H9 (cell line): ENCODE data around the gene ALDH3A2. TPM values are rescaled to one million over a fixed set of nuclear protein-coding genes. Genes with fewer than 3 reads are reported as not detected.

Experiments
- DNase-seq: peaks from one replicate; pipeline ENCODE4 v3.0.0-alpha.2; 2017
- H2AFZ ChIP-seq: one replicate; pipeline ENCODE4 v1.6.1; 2013; ENCODE audit warnings: mild to moderate bottlenecking, low read length, control low read depth, moderate library complexity
- H2AK5ac ChIP-seq: 2 replicates; pipeline ENCODE4 v1.6.1; 2013; ENCODE audit warnings: low read length, control low read depth, mixed read lengths; ENCODE audit not compliant: insufficient read length
- H2BK120ac ChIP-seq: one replicate; pipeline ENCODE4 v1.6.1; 2013; ENCODE audit warnings: low read depth, mild to moderate bottlenecking, low read length, control low read depth, inconsistent platforms; ENCODE audit not compliant: poor library complexity, severe bottlenecking
- H2BK12ac ChIP-seq: 2 replicates; pipeline ENCODE4 v1.6.1; 2013; ENCODE audit warnings: low read length, control low read depth, mixed read lengths, low read depth; ENCODE audit not compliant: insufficient read length
- H2BK15ac ChIP-seq: 2 replicates; pipeline ENCODE4 v1.6.1; 2013; ENCODE audit warnings: low read depth, low read length, control low read depth
- H2BK20ac ChIP-seq: one replicate; pipeline ENCODE4 v1.6.1; 2013; ENCODE audit warnings: low read depth, mild to moderate bottlenecking, low read length, control low read depth, inconsistent platforms; ENCODE audit not compliant: poor library complexity, severe bottlenecking
- H2BK5ac ChIP-seq: 2 replicates; pipeline ENCODE4 v1.6.1; 2013; ENCODE audit warnings: low read length, control low read depth, mixed read lengths; ENCODE audit not compliant: insufficient read length
- H3K14ac ChIP-seq: 2 replicates; pipeline ENCODE4 v1.6.1; 2013; ENCODE audit warnings: low read length, control low read depth; ENCODE audit not compliant: insufficient read depth
- H3K18ac ChIP-seq: 2 replicates; pipeline ENCODE4 v1.6.1; 2013; ENCODE audit warnings: low read depth, mild to moderate bottlenecking, mixed read lengths, low read length, control low read depth; ENCODE audit not compliant: insufficient read length
- H3K23ac ChIP-seq: 2 replicates; pipeline ENCODE4 v1.6.1; 2013; ENCODE audit warnings: low read length, control low read depth, mixed read lengths, low read depth; ENCODE audit not compliant: insufficient read length
- H3K23me2 ChIP-seq: 2 replicates; pipeline ENCODE4 v1.6.1; 2013; ENCODE audit warnings: low read depth, mild to moderate bottlenecking, mixed read lengths, low read length, control low read depth; ENCODE audit not compliant: insufficient read length, poor library complexity, severe bottlenecking
- H3K27ac ChIP-seq: 2 replicates; pipeline ENCODE4 v1.5.1; 2013; ENCODE audit warnings: low read length, control low read depth, mixed read lengths, low read depth; ENCODE audit not compliant: insufficient read length
- H3K27me3 ChIP-seq: 2 replicates; pipeline ENCODE4 v1.6.1; 2013; ENCODE audit warnings: low read length, control low read depth, inconsistent platforms; ENCODE audit not compliant: insufficient read depth
- H3K4ac ChIP-seq: 2 replicates; pipeline ENCODE4 v1.6.1; 2013; ENCODE audit warnings: low read depth, mild to moderate bottlenecking, control low read depth, inconsistent platforms, low read length, moderate library complexity
- H3K4me1 ChIP-seq: 2 replicates; pipeline ENCODE4 v1.6.1; 2013; ENCODE audit warnings: low read length, control low read depth, inconsistent platforms; ENCODE audit not compliant: insufficient read depth
- H3K4me2 ChIP-seq: 2 replicates; pipeline ENCODE4 v1.6.1; 2013; ENCODE audit warnings: low read length, control low read depth, mixed read lengths; ENCODE audit not compliant: insufficient read length, insufficient read depth
- H3K56ac ChIP-seq: 2 replicates; pipeline ENCODE4 v1.6.1; 2013; ENCODE audit warnings: low read depth, mild to moderate bottlenecking, mixed read lengths, low read length, control low read depth; ENCODE audit not compliant: insufficient read length
- H3K79me1 ChIP-seq: 2 replicates; pipeline ENCODE4 v1.6.1; 2013; ENCODE audit warnings: low read depth, mild to moderate bottlenecking, moderate library complexity, low read length, control low read depth, inconsistent platforms; ENCODE audit not compliant: insufficient read depth, poor library complexity, severe bottlenecking
- H3K79me2 ChIP-seq: 2 replicates; pipeline ENCODE4 v1.6.1; 2013; ENCODE audit warnings: low read length, control low read depth, inconsistent platforms; ENCODE audit not compliant: insufficient read depth
- H3K9ac ChIP-seq: 2 replicates; pipeline ENCODE4 v1.6.1; 2013; ENCODE audit warnings: low read length, control low read depth, mixed read lengths; ENCODE audit not compliant: insufficient read length; ENCODE audit errors: extremely low read depth
- H3K9me3 ChIP-seq: one replicate; pipeline ENCODE4 v1.6.1; 2013; ENCODE audit warnings: low read depth, low read length, inconsistent platforms; ENCODE audit not compliant: control insufficient read depth
- H3T11ph ChIP-seq: one replicate; pipeline ENCODE4 v1.6.1; 2013; ENCODE audit warnings: mild to moderate bottlenecking, low read length, control low read depth, inconsistent platforms
- H4K20me1 ChIP-seq: one replicate; pipeline ENCODE4 v1.6.1; 2013; ENCODE audit not compliant: control insufficient read depth, insufficient read length, insufficient read depth
- H4K5ac ChIP-seq: 2 replicates; pipeline ENCODE4 v1.6.1; 2013; ENCODE audit warnings: low read depth, mild to moderate bottlenecking, mixed read lengths, low read length, control low read depth; ENCODE audit not compliant: insufficient read length
- H4K8ac ChIP-seq: replicated peaks from 2 replicates; pipeline ENCODE4 v1.6.1; 2013; ENCODE audit warnings: low read length, control low read depth, mixed read lengths, low read depth; ENCODE audit not compliant: insufficient read length
- H4K91ac ChIP-seq: 2 replicates; pipeline ENCODE4 v1.6.1; 2013; ENCODE audit warnings: low read depth, mild to moderate bottlenecking, moderate library complexity, mixed read lengths, low read length, control low read depth; ENCODE audit not compliant: insufficient read length
- H3K27ac Mint-ChIP-seq, 3 experiments: 2 replicates in 2 of 3; 3 replicates in 1 of 3; pipeline ENCODE4 v1.8.0; 2020 to 2021; ENCODE audit warnings: mixed read lengths in 3 of 3, mild to moderate bottlenecking in 1 of 3, moderate library complexity in 1 of 3
- H3K27me3 Mint-ChIP-seq: 2 replicates; pipeline ENCODE4 v1.8.0; 2021; ENCODE audit warnings: low read depth, mild to moderate bottlenecking, moderate library complexity, mixed read lengths
- H3K36me3 Mint-ChIP-seq, 3 experiments: 2 replicates in 2 of 3; 3 replicates in 1 of 3; pipeline ENCODE4 v1.8.0; 2020 to 2021; ENCODE audit warnings: low read depth in 3 of 3, mixed read lengths in 3 of 3; ENCODE audit not compliant: insufficient read depth in 1 of 3
- H3K4me1 Mint-ChIP-seq, 2 experiments: 2 replicates each; pipeline ENCODE4 v1.8.0; 2020; ENCODE audit warnings: mixed read lengths in 2 of 2
- H3K4me3 Mint-ChIP-seq, 2 experiments: 2 replicates in 1 of 2; 3 replicates in 1 of 2; pipeline ENCODE4 v1.8.0; 2020 to 2021; ENCODE audit warnings: mild to moderate bottlenecking in 2 of 2, mixed read lengths in 2 of 2, moderate library complexity in 1 of 2
- H3K9me3 Mint-ChIP-seq, 2 experiments: 2 replicates in 1 of 2; 3 replicates in 1 of 2; pipeline ENCODE4 v1.8.0; 2020; ENCODE audit warnings: mild to moderate bottlenecking in 2 of 2, mixed read lengths in 2 of 2, moderate library complexity in 1 of 2
- CTCF ChIP-seq: fragments of 200-600 bp; sonication (generic); conservative IDR thresholded peaks from 3 replicates; pipeline ENCODE4 v1.8.0; 2021; ENCODE audit warnings: antibody characterized with exemption, mild to moderate bottlenecking
- WGBS: extraction: QIAGEN DNeasy Blood & Tissue Kit; methylation state at CpG from one replicate; pipeline ENCODE4 v1.1.7; 2013; ENCODE audit warnings: missing lambda C conversion rate, low lambda C conversion rate, mixed read lengths; ENCODE audit not compliant: insufficient read length; ENCODE audit errors: extremely low coverage; 5-methylcytosine and 5-hydroxymethylcytosine counted together
- total RNA-seq: library from RNA; stranded (reverse); gene quantifications from 2 replicates; pipeline ENCODE4 v1.2.1, GENCODE V29; 2021

The ALDH3A2 gene
- total RNA-seq, 1 experiment from 2014 or later: 100 TPM

- Histone ChIP-seq H3K4me1 (0 out of 2 replicates have a peak, but pooled peaks cover 3% of the 10 kb centered on the region), H2BK20ac (no peak overlapping the region), H3K27ac (no peak overlapping the region), H4K20me1 (peaks cover 2% of the 10 kb centered on the region), H3T11ph (no peak overlapping the region), H4K5ac (no peak overlapping the region), H3K79me2 (peaks cover 15% of the 10 kb centered on the region; the same call in 1 of the 2 replicates), H2BK12ac (no peak overlapping the region), H2AK5ac (no peak overlapping the region), H3K4me2 (no peak overlapping the region), H3K18ac (no peak overlapping the region), H2AFZ (no peak overlapping the region), H3K79me1 (peaks cover 7% of the 10 kb centered on the region), H3K56ac (no peak overlapping the region), H2BK120ac (no peak overlapping the region), H2BK5ac (no peak overlapping the region), H3K23ac (no peak overlapping the region), H4K91ac (no peak overlapping the region), H4K8ac (no peak overlapping the region), H3K14ac (no peak overlapping the region), H3K23me2 (peaks cover 10% of the 10 kb centered on the region), H2BK15ac (no peak overlapping the region), H3K9me3 (peaks cover 11% of the 10 kb centered on the region), H3K4ac (no peak overlapping the region), H3K27me3 (no peaks in the 10 kb centered on the region), H3K9ac (no peak overlapping the region)
- peaks cover 27 to 34% of the 10 kb centered on the region in 2 experiments for H3K4me1 Mint-ChIP-seq
- no peak for DNase-seq
- H3K27ac Mint-ChIP-seq: no peak overlapping the region
- TF ChIP-seq CTCF: no peak
- peak overlapping the region in 1 of 2 experiments; percentile 19; a peak in 1 of 5 replicates for H3K4me3 Mint-ChIP-seq
- H3K9me3 Mint-ChIP-seq: peaks cover 19 to 22% of the 10 kb centered on the region in 2 experiments
- peaks cover 46 to 49% (median 46%) of the 10 kb centered on the region in 3 experiments for H3K36me3 Mint-ChIP-seq
- H3K27me3 Mint-ChIP-seq: peaks cover 3% of the 10 kb centered on the region
- no CpG with 5 or more reads among the region's 5 CpGs for WGBS
Observed at GRCh38 chr17:19651451-19652238, 3.1 kb downstream of the ALDH3A2 start.
